K562 (cell line): ENCODE measurements around the gene AGTR1. TPM values are rescaled to one million over a fixed set of nuclear protein-coding genes. Genes with fewer than 3 reads are reported as not detected.

Experiments
- ATAC-seq: fragments of 200-7000 bp; cut with Tn5 transposase; 3 replicates; pipeline ENCODE4 v1.9.1; 2020; ENCODE audit warnings: moderate library complexity
- BruUV-seq: library from RNA; stranded (reverse); fragments of 400-500 nt; replicated peaks from 2 replicates; lab custom pipeline; 2021; lab: Mats Ljungman, UMichigan
- CTCF ChIA-PET: fragments of 300-600 bp; formaldehyde crosslinking; extraction: SDS; loops from one replicate; lab custom pipeline; 2021; ENCODE audit warnings: low intra/inter-chr PET ratio; lab: Yijun Ruan, JAX
- POLR2A ChIA-PET: fragments of 300-600, 350-650 bp; sonication (Branson Sonifier 250); formaldehyde crosslinking; extraction: SDS; loops from one replicate; lab custom pipeline; 2021; ENCODE audit warnings: antibody characterized with exemption, inconsistent platforms; lab: Yijun Ruan, JAX
- DNase-seq, 4 experiments: peaks; one replicate each; pipeline versions ENCODE4 v3.0.0 to v3.0.0-alpha.2; 2011 to 2018; ENCODE audit warnings: low spot score in 3 of 4, mixed read lengths in 3 of 4; ENCODE audit errors: extremely low read depth in 1 of 4
- FAIRE-seq: peaks from 2 replicates; lab custom pipeline; 2011; peaks lifted over from hg19 to GRCh38; lab: Jason Lieb, UNC
- H2AFZ ChIP-seq: 2 replicates; pipeline ENCODE4 v1.6.0; 2011; ENCODE audit warnings: low read depth, low read length, control low read depth, inconsistent platforms
- H3K27ac ChIP-seq: fragments of 200-600 bp; 3 replicates; pipeline ENCODE4 v1.8.0; 2011; ENCODE audit warnings: low read depth, mild to moderate bottlenecking, control low read depth, inconsistent platforms, low read length, moderate library complexity, mixed read lengths; ENCODE audit errors: extremely low read depth
- H3K27me3 ChIP-seq, 2 experiments: fragments of 300-600 bp in 1 of 2; 2 replicates in 1 of 2; 3 replicates in 1 of 2; pipeline versions ENCODE4 v1.6.0 to v1.8.0; 2011; ENCODE audit warnings: inconsistent platforms in 2 of 2, low read length in 2 of 2, mild to moderate bottlenecking in 1 of 2, mixed read lengths in 1 of 2, moderate library complexity in 1 of 2; ENCODE audit not compliant: control insufficient read depth in 2 of 2, insufficient read depth in 2 of 2
- H3K36me3 ChIP-seq: fragments of 300-600 bp; 3 replicates; pipeline ENCODE4 v1.8.0; 2011; ENCODE audit warnings: mild to moderate bottlenecking, low read length, inconsistent platforms; ENCODE audit not compliant: control insufficient read depth, insufficient read depth
- H3K4me1 ChIP-seq, 2 experiments: fragments of 200-600 bp in 1 of 2; replicated peaks in 1 of 2; 2 replicates in 1 of 2; 3 replicates in 1 of 2; pipeline versions ENCODE4 v1.5.1 to v1.8.0; 2011; ENCODE audit warnings: inconsistent platforms in 2 of 2, low read length in 2 of 2, mild to moderate bottlenecking in 1 of 2, mixed read lengths in 1 of 2, moderate library complexity in 1 of 2; ENCODE audit not compliant: control insufficient read depth in 2 of 2, insufficient read depth in 2 of 2
- H3K4me2 ChIP-seq: 2 replicates; pipeline ENCODE4 v1.6.1; 2011; ENCODE audit warnings: low read length, control low read depth, inconsistent platforms, mixed read lengths; ENCODE audit not compliant: insufficient read depth
- H3K4me3 ChIP-seq: fragments of 200-600 bp; sonication (generic), shearing (Covaris generic); 2 replicates; pipeline ENCODE4 v1.5.1; 2016; ENCODE audit warnings: control low read depth, inconsistent platforms
- H3K79me2 ChIP-seq: fragments of 200-600 bp; 3 replicates; pipeline ENCODE4 v1.8.0; 2011; ENCODE audit warnings: low read length, inconsistent platforms; ENCODE audit not compliant: control insufficient read depth, insufficient read depth
- H3K9ac ChIP-seq, 2 experiments: 2 replicates each; pipeline versions ENCODE4 v1.6.0 to v1.6.1; 2011; ENCODE audit warnings: low read depth in 2 of 2, low read length in 2 of 2, control low read depth in 1 of 2, inconsistent platforms in 1 of 2, mild to moderate bottlenecking in 1 of 2, mixed read lengths in 1 of 2; ENCODE audit not compliant: insufficient read depth in 1 of 2
- H3K9me1 ChIP-seq: one replicate; pipeline ENCODE4 v1.6.0; 2011; ENCODE audit warnings: inconsistent platforms, mild to moderate bottlenecking, low read length, moderate library complexity; ENCODE audit not compliant: control insufficient read depth, insufficient read depth
- H3K9me3 ChIP-seq: replicated peaks from 2 replicates; pipeline ENCODE4 v1.5.1; 2011; ENCODE audit warnings: low read depth, low read length, inconsistent platforms; ENCODE audit not compliant: control insufficient read depth, insufficient read depth
- H4K20me1 ChIP-seq: replicated peaks from 2 replicates; pipeline ENCODE4 v1.6.1; 2011; ENCODE audit warnings: low read length, inconsistent platforms, mixed read lengths; ENCODE audit not compliant: control insufficient read depth, insufficient read depth
- BHLHE40 ChIP-seq: IDR thresholded peaks from 2 replicates; pipeline ENCODE4 v1.6.1; 2011; ENCODE audit warnings: low read length, improper control_type of control experiment
- CBFB ChIP-seq: sonication (generic); formaldehyde crosslinking; IDR thresholded peaks from 2 replicates; pipeline ENCODE4 v1.4.0; 2020; ENCODE audit warnings: mild to moderate bottlenecking, missing genetic modification reagents
- NCOA6 ChIP-seq: fragments of 450-650 bp; IDR thresholded peaks from 2 replicates; pipeline ENCODE4 v1.6.1; 2017; ENCODE audit warnings: mild to moderate bottlenecking
- NRF1 ChIP-seq, 2 experiments: fragments of 450-650 bp; IDR thresholded peaks in 1 of 2; conservative IDR thresholded peaks in 1 of 2; 2 replicates each; pipeline ENCODE4 v1.6.1; 2014; ENCODE audit warnings: mild to moderate bottlenecking in 2 of 2
- PHTF2 ChIP-seq: fragments of 250-450 bp; sonication (Bioruptor Pico); IDR thresholded peaks from 2 replicates; pipeline ENCODE4 v1.5.0; 2021; ENCODE audit warnings: mild to moderate bottlenecking
- RBM14 ChIP-seq: fragments of 200-400 bp; formaldehyde crosslinking; IDR thresholded peaks from 2 replicates; pipeline ENCODE4 v1.6.1; 2018; ENCODE audit warnings: low read depth, mild to moderate bottlenecking, low read length, moderate library complexity, borderline replicate concordance; ENCODE audit not compliant: insufficient read depth
- WHSC1 ChIP-seq: IDR thresholded peaks from one replicate; pipeline ENCODE4 v1.6.1; 2012; ENCODE audit warnings: low read length, control low read depth, inconsistent platforms
- ZBTB7A ChIP-seq: IDR thresholded peaks from 2 replicates; pipeline ENCODE4 v1.6.1; 2011; ENCODE audit warnings: low read depth, mild to moderate bottlenecking, low read length, moderate library complexity, borderline replicate concordance; ENCODE audit not compliant: control insufficient read depth
- ZNF57 ChIP-seq: fragments of 450-650 bp; formaldehyde crosslinking; IDR thresholded peaks from 2 replicates; pipeline ENCODE4 v1.4.0; 2020; ENCODE audit warnings: mild to moderate bottlenecking, moderate library complexity
- ZNF644 ChIP-seq: fragments of 200-800 bp; sonication (Bioruptor generic); IDR thresholded peaks from 2 replicates; pipeline ENCODE4 v1.6.1; 2016; ENCODE audit warnings: low read depth, missing genetic modification characterization, missing compliant biosample characterization
- ZNF79 ChIP-seq: fragments of 250-450 bp; sonication (Bioruptor Pico); IDR thresholded peaks from 2 replicates; pipeline ENCODE4 v1.4.0; 2020; ENCODE audit warnings: low read depth, mild to moderate bottlenecking, moderate library complexity
- ZSCAN29 ChIP-seq: fragments of 450-650 bp; IDR thresholded peaks from 2 replicates; pipeline ENCODE4 v1.6.1; 2017
- WGBS: fragments of 100-300 bp; shearing (Covaris generic); methylation state at CpG from one replicate; pipeline ENCODE4 v1.1.6; 2016; ENCODE audit warnings: low coverage, mixed read lengths; ENCODE audit not compliant: insufficient coverage; ENCODE audit errors: missing lambda C conversion rate; 5-methylcytosine and 5-hydroxymethylcytosine counted together
- in situ Hi-C: fragments of 300-500 bp; cut with MboI; formaldehyde crosslinking; loops from 4 replicates; pipeline ENCODE4 v1.15.0; 2018; ENCODE audit warnings: inconsistent platforms, mixed read lengths
- intact Hi-C: fragments of 100-400 bp; cut with micrococcal nuclease; formaldehyde crosslinking; loops from 2 replicates; pipeline ENCODE4 v1.14.2; 2022
- polyA plus RNA-seq, 8 experiments: library from polyadenylated mRNA; depleted of rRNA in 4 of 8; stranded (reverse) in 5 of 8; unstranded in 3 of 8; fragments of >200 nt; fragmentation: Nextera tagmentation in 2 of 8; fragmentation: Illumina TruSeq in 1 of 8; extraction: Ambion mirVana in 2 of 8; extraction: Trizol in 1 of 8; gene quantifications; 2 replicates each; pipeline versions ENCODE4 v1.2.1 to v1.2.3, GENCODE V29; 2011 to 2014; ENCODE audit warnings: inconsistent platforms in 1 of 8, missing spikeins in 1 of 8
- total RNA-seq, 7 experiments: library from RNA; depleted of rRNA in 6 of 7; stranded (reverse); fragments of >200 nt in 6 of 7; fragmentation: Illumina TruSeq in 2 of 7; extraction: Trizol in 2 of 7; gene quantifications; 2 replicates each; pipeline versions ENCODE4 v1.2.1 to v1.2.3, GENCODE V29; 2011 to 2021; ENCODE audit warnings: low replicate concordance in 1 of 7
- TF ChIP-seq, protein P1 (sequence below): sonication (generic); formaldehyde crosslinking; IDR thresholded peaks from 2 replicates; pipeline ENCODE4 v1.8.1; 2023; ENCODE audit warnings: mild to moderate bottlenecking, missing genetic modification reagents
- TF ChIP-seq, protein P2 (sequence below): IDR thresholded peaks from 2 replicates; pipeline ENCODE4 v1.6.1; 2012; ENCODE audit warnings: low read depth, low read length, improper control_type of control experiment, borderline replicate concordance
- TF ChIP-seq, protein P3 (sequence below): fragments of 450-650 bp; IDR thresholded peaks from 2 replicates; pipeline ENCODE4 v1.6.1; 2017; ENCODE audit warnings: mild to moderate bottlenecking, moderate library complexity
- TF ChIP-seq, protein P4 (sequence below): fragments of 250-450 bp; sonication (Bioruptor Pico); IDR thresholded peaks from 2 replicates; pipeline ENCODE4 v1.5.0; 2021

AGTR1 gene
- total and polyA plus RNA-seq, 9 of the 15 experiments (the other 6 are each of a cell fraction or from before 2014, with no cell fraction given) = not detected

DNA sequence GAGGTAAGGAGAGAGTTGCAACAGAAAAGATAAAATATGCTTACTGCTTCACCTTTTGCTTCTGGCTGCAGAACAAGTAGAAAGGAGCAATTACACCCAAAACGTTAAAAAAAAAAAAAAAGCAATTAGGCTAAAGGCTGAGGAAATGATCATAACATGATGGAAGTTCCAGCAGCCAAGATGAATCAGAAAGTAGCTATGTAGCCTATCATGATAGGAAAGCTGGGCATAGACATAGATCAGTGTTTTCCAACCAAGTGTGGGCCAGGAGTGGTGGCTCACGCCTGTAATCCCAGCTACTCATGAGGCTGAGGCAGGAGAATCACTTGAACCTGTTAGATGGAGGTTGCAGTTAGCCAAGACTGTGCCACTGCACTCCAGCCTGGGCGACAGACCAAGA, 52.6 kb downstream of the AGTR1 start (continued):
- TF ChIP-seq, protein P1, sequence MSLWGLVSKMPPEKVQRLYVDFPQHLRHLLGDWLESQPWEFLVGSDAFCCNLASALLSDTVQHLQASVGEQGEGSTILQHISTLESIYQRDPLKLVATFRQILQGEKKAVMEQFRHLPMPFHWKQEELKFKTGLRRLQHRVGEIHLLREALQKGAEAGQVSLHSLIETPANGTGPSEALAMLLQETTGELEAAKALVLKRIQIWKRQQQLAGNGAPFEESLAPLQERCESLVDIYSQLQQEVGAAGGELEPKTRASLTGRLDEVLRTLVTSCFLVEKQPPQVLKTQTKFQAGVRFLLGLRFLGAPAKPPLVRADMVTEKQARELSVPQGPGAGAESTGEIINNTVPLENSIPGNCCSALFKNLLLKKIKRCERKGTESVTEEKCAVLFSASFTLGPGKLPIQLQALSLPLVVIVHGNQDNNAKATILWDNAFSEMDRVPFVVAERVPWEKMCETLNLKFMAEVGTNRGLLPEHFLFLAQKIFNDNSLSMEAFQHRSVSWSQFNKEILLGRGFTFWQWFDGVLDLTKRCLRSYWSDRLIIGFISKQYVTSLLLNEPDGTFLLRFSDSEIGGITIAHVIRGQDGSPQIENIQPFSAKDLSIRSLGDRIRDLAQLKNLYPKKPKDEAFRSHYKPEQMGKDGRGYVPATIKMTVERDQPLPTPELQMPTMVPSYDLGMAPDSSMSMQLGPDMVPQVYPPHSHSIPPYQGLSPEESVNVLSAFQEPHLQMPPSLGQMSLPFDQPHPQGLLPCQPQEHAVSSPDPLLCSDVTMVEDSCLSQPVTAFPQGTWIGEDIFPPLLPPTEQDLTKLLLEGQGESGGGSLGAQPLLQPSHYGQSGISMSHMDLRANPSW (CRISPR knock-in tag) = no peak
- no peak for TF ChIP-seq ZNF79

DNA sequence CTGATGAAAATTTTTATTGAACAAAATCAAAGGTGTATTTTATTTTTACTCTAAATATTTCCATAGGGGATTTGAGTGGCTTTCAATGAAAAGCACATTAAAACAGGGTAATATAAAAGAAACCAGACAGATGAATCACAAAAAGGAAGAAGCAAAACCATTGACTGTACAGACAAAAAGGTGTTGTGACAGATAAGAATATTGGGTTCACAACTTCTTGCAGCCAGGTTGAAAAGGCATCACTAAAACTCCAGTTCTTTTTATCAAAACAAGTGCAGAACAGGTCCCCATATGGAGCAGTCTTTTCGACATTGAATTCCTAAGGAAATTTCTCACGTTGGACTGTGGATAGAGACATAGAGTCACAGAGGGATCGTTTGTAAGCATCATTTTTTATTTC, 53.8 kb downstream of the AGTR1 start:
- in situ Hi-C loops (no loop called here), intact Hi-C loops (no loop called here)
- H3K79me2 ChIP-seq = no peaks in the 10 kb centered on the region
- ATAC-seq (no peak), FAIRE-seq (no peak), DNase-seq (no peak)
- H3K4me3 ChIP-seq = no peak overlapping the region
- CTCF ChIA-PET = no interaction called here
- BruUV-seq = no TSS peak
- H3K9me3 ChIP-seq = no peaks in the 10 kb centered on the region
- no peak overlapping the region for H3K9ac ChIP-seq
- no peaks in the 10 kb centered on the region for H3K36me3 ChIP-seq
- POLR2A ChIA-PET = no interaction called here
- 0% methylated on average over 3 of the region's 3 CpGs for WGBS
- H3K4me1 ChIP-seq = no peaks in the 10 kb centered on the region
- H3K27me3 ChIP-seq = no peaks in the 10 kb centered on the region
- H3K27ac ChIP-seq = no peak overlapping the region
- H2AFZ ChIP-seq = no peak overlapping the region
- no peaks in the 10 kb centered on the region for H4K20me1 ChIP-seq
- TF ChIP-seq RBM14 (no peak), ZBTB7A (no peak), PHTF2 (CRISPR knock-in tag) (no peak), ZSCAN29 (no peak), BHLHE40 (no peak), CBFB (CRISPR knock-in tag) (no peak), NCOA6 (no peak), WHSC1 (no peak), NRF1 (conservative IDR thresholded peaks at IDR 0.05 in 1 of 2, IDR thresholded peaks at IDR 0.05 in 1 of 2) (no peak), ZNF644 (tag) (no peak), ZNF57 (CRISPR knock-in tag) (no peak)
- TF ChIP-seq, protein P2, sequence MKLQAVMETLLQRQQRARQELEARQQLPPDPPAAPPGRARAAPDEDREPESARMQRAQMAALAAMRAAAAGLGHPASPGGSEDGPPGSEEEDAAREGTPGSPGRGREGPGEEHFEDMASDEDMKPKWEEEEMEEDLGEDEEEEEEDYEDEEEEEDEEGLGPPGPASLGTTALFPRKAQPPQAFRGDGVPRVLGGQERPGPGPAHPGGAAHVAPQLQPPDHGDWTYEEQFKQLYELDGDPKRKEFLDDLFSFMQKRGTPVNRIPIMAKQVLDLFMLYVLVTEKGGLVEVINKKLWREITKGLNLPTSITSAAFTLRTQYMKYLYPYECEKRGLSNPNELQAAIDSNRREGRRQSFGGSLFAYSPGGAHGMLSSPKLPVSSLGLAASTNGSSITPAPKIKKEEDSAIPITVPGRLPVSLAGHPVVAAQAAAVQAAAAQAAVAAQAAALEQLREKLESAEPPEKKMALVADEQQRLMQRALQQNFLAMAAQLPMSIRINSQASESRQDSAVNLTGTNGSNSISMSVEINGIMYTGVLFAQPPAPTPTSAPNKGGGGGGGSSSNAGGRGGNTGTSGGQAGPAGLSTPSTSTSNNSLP = no peak
- TF ChIP-seq, protein P3, sequence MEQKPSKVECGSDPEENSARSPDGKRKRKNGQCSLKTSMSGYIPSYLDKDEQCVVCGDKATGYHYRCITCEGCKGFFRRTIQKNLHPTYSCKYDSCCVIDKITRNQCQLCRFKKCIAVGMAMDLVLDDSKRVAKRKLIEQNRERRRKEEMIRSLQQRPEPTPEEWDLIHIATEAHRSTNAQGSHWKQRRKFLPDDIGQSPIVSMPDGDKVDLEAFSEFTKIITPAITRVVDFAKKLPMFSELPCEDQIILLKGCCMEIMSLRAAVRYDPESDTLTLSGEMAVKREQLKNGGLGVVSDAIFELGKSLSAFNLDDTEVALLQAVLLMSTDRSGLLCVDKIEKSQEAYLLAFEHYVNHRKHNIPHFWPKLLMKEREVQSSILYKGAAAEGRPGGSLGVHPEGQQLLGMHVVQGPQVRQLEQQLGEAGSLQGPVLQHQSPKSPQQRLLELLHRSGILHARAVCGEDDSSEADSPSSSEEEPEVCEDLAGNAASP = no peak
- TF ChIP-seq, protein P4, sequence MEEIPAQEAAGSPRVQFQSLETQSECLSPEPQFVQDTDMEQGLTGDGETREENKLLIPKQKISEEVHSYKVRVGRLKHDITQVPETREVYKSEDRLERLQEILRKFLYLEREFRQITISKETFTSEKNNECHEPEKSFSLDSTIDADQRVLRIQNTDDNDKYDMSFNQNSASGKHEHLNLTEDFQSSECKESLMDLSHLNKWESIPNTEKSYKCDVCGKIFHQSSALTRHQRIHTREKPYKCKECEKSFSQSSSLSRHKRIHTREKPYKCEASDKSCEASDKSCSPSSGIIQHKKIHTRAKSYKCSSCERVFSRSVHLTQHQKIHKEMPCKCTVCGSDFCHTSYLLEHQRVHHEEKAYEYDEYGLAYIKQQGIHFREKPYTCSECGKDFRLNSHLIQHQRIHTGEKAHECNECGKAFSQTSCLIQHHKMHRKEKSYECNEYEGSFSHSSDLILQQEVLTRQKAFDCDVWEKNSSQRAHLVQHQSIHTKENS (CRISPR knock-in tag) = no peak
- H3K9me1 ChIP-seq = no peaks in the 10 kb centered on the region
- H3K4me2 ChIP-seq = no peak overlapping the region
